ENCODE measurements around the gene LIPG.
"Not testable (repeated sequence)": the region's sequence is repeated elsewhere in the genome, so short reads cannot be mapped to it uniquely, and the experiment has no call there.

LIPG gene

DNA sequence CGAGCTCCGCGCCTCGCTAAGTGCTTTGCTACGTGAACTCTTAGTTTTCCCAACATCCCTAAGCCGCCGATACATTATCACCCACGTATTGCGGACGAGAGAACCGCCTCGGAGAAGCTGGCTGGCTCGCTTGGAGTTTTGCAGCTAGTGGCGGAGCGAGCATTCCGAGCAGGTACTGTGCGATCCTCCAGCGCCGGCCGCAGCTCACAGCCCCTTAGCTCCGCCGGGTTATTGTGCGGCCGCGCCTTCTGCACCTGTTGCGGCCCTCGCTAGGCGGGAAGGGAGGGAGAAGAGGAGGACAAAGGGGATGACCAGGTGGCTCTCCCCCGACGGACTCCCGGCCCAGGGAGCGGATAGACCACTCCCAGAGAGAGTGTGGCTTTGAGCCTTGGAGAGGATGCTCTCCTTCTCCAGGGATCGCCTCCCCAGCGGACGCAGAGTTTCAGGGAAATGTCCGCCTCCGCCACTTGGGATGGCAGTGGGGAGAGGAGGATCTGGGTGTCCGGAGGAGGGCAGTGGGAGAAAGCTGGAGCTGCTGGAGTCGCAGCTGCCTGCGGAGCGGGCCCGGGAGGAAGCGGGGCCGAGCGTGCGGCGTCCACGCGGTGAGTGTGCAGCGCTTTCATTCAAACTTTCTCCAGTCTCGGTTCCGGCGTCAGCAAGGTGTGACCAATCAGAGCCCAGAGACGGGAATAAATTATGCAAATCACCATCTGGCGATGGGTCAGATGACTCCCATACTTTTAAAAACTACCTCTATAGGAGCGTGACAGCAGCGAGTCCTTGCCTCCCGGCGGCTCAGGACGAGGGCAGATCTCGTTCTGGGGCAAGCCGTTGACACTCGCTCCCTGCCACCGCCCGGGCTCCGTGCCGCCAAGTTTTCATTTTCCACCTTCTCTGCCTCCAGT is at the start of gene LIPG:
TSS of gene LIPG (plus strand) at position 769 of the 905 bp plus-strand sequence. CDS start 252 bp downstream, outside the sequence.
- H3K4me1 ChIP-seq (ENCODE audit: control insufficient read depth in 5 of 5, insufficient read depth in 5 of 5, low read length in 5 of 5): peaks cover 2 to 27% (median 24%) of the 10 kb centered on the region in 5 donors
- no peaks in the 10 kb centered on the region for H3K9me3 ChIP-seq (ENCODE audit: control insufficient read depth in 5 of 5, low read length in 5 of 5)
- no peaks in the 10 kb centered on the region for H3K36me3 ChIP-seq (ENCODE audit: control insufficient read depth in 5 of 5, insufficient read depth in 5 of 5, low read length in 5 of 5)
- H3K27ac ChIP-seq (ENCODE audit: low read depth, low read length): no peak within 1 kb of the TSS
- H3K4me3 ChIP-seq (ENCODE audit: low read depth in 1 of 5, low read length in 5 of 5): peak within 1 kb of the TSS; percentile 37 to 60 (median 52)
- H3K27me3 ChIP-seq (ENCODE audit: control insufficient read depth in 5 of 5, insufficient read depth in 4 of 5, low read length in 5 of 5): peaks cover 25 to 44% (median 38%) of the 10 kb centered on the region in 5 donors
- peak within 1 kb of the TSS in 1 of 5 donors; percentile 37 for H3K9ac ChIP-seq (ENCODE audit: low read length in 5 of 5)

DNA sequence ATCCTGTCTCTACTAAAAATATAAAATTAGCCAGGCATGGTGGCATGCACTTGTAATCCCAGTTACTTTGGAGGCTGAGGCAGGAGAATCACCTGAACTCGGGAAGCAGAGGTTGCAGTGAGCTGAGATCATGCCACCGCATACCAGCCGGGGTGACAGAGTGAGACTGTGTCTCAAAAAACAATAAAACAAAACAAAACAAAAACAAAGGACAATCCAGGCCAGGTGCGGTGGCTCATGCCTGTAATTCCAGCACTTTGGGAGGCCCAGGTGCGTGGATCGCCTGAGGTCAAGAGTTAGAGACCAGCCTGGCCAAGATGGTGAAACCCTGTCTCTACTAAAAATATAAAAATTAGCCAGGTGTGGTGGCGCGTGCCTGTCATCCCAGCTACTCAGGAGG is 49.0 kb upstream of the LIPG start:
- H3K27me3 ChIP-seq (ENCODE audit: control insufficient read depth in 5 of 5, insufficient read depth in 4 of 5, low read length in 5 of 5); H3K9me3 ChIP-seq (ENCODE audit: control insufficient read depth in 5 of 5, low read length in 5 of 5); H3K4me3 ChIP-seq (ENCODE audit: low read depth in 1 of 5, low read length in 5 of 5); H3K4me1 ChIP-seq (ENCODE audit: control insufficient read depth in 5 of 5, insufficient read depth in 5 of 5, low read length in 5 of 5); H3K9ac ChIP-seq (ENCODE audit: low read length in 5 of 5); H3K36me3 ChIP-seq (ENCODE audit: control insufficient read depth in 5 of 5, insufficient read depth in 5 of 5, low read length in 5 of 5); H3K27ac ChIP-seq (ENCODE audit: low read depth, low read length): not testable (repeated sequence)

DNA sequence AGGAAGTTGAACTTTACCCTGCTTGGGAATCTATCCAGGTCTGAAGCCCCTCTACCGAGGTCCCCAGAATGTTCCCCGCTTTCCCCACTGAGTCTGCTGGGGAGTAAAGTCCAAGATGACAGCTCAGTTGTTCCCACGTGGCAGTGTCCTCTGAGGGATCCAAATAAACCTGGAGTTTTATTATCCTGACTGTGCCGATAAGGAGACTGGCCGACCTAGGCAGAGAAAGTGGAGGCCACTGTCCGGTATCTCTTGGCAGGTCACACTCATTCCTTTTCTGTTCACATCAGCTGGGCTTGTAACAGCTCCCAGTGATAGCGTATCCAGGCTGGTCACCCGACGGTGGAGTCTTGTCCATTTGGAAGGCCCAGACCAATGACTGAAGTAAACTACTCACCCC is 47.3 kb upstream of the LIPG start:
- H3K9me3 ChIP-seq (ENCODE audit: control insufficient read depth in 5 of 5, low read length in 5 of 5): no peaks in the 10 kb centered on the region
- H3K36me3 ChIP-seq (ENCODE audit: control insufficient read depth in 5 of 5, insufficient read depth in 5 of 5, low read length in 5 of 5): no peaks in the 10 kb centered on the region
- H3K9ac ChIP-seq (ENCODE audit: low read length in 5 of 5): no peak overlapping the region
- no peaks in the 10 kb centered on the region for H3K4me1 ChIP-seq (ENCODE audit: control insufficient read depth in 5 of 5, insufficient read depth in 5 of 5, low read length in 5 of 5)
- no peak overlapping the region for H3K27ac ChIP-seq (ENCODE audit: low read depth, low read length)
- no peak overlapping the region for H3K4me3 ChIP-seq (ENCODE audit: low read depth in 1 of 5, low read length in 5 of 5)
- no peaks in the 10 kb centered on the region for H3K27me3 ChIP-seq (ENCODE audit: control insufficient read depth in 5 of 5, insufficient read depth in 4 of 5, low read length in 5 of 5)

GRCh38 chr18:49515003-49515402 is 46.9 kb upstream of the LIPG start:
- not testable (repeated sequence) for H3K27me3 ChIP-seq (ENCODE audit: control insufficient read depth in 5 of 5, insufficient read depth in 4 of 5, low read length in 5 of 5); H3K36me3 ChIP-seq (ENCODE audit: control insufficient read depth in 5 of 5, insufficient read depth in 5 of 5, low read length in 5 of 5); H3K9ac ChIP-seq (ENCODE audit: low read length in 5 of 5); H3K9me3 ChIP-seq (ENCODE audit: control insufficient read depth in 5 of 5, low read length in 5 of 5); H3K27ac ChIP-seq (ENCODE audit: low read depth, low read length); H3K4me3 ChIP-seq (ENCODE audit: low read depth in 1 of 5, low read length in 5 of 5); H3K4me1 ChIP-seq (ENCODE audit: control insufficient read depth in 5 of 5, insufficient read depth in 5 of 5, low read length in 5 of 5)

GRCh38 chr18:49515516-49515915 is 46.3 kb upstream of the LIPG start:
- Histone ChIP-seq H3K36me3 (ENCODE audit: control insufficient read depth in 5 of 5, insufficient read depth in 5 of 5, low read length in 5 of 5) (no peaks in the 10 kb centered on the region), H3K27me3 (ENCODE audit: control insufficient read depth in 5 of 5, insufficient read depth in 4 of 5, low read length in 5 of 5) (no peaks in the 10 kb centered on the region), H3K4me1 (ENCODE audit: control insufficient read depth in 5 of 5, insufficient read depth in 5 of 5, low read length in 5 of 5) (no peaks in the 10 kb centered on the region), H3K4me3 (ENCODE audit: low read depth in 1 of 5, low read length in 5 of 5) (no peak overlapping the region), H3K27ac (ENCODE audit: low read depth, low read length) (no peak overlapping the region), H3K9me3 (ENCODE audit: control insufficient read depth in 5 of 5, low read length in 5 of 5) (no peaks in the 10 kb centered on the region), H3K9ac (ENCODE audit: low read length in 5 of 5) (no peak overlapping the region)

GRCh38 chr18:49517483-49517882 is 44.4 kb upstream of the LIPG start:
- H3K27me3 ChIP-seq (ENCODE audit: control insufficient read depth in 5 of 5, insufficient read depth in 4 of 5, low read length in 5 of 5): no peaks in the 10 kb centered on the region
- H3K27ac ChIP-seq (ENCODE audit: low read depth, low read length): no peak overlapping the region
- H3K4me1 ChIP-seq (ENCODE audit: control insufficient read depth in 5 of 5, insufficient read depth in 5 of 5, low read length in 5 of 5): no peaks in the 10 kb centered on the region
- no peak overlapping the region for H3K9ac ChIP-seq (ENCODE audit: low read length in 5 of 5)
- H3K9me3 ChIP-seq (ENCODE audit: control insufficient read depth in 5 of 5, low read length in 5 of 5): no peaks in the 10 kb centered on the region
- H3K36me3 ChIP-seq (ENCODE audit: control insufficient read depth in 5 of 5, insufficient read depth in 5 of 5, low read length in 5 of 5): no peaks in the 10 kb centered on the region
- no peak overlapping the region for H3K4me3 ChIP-seq (ENCODE audit: low read depth in 1 of 5, low read length in 5 of 5)

DNA sequence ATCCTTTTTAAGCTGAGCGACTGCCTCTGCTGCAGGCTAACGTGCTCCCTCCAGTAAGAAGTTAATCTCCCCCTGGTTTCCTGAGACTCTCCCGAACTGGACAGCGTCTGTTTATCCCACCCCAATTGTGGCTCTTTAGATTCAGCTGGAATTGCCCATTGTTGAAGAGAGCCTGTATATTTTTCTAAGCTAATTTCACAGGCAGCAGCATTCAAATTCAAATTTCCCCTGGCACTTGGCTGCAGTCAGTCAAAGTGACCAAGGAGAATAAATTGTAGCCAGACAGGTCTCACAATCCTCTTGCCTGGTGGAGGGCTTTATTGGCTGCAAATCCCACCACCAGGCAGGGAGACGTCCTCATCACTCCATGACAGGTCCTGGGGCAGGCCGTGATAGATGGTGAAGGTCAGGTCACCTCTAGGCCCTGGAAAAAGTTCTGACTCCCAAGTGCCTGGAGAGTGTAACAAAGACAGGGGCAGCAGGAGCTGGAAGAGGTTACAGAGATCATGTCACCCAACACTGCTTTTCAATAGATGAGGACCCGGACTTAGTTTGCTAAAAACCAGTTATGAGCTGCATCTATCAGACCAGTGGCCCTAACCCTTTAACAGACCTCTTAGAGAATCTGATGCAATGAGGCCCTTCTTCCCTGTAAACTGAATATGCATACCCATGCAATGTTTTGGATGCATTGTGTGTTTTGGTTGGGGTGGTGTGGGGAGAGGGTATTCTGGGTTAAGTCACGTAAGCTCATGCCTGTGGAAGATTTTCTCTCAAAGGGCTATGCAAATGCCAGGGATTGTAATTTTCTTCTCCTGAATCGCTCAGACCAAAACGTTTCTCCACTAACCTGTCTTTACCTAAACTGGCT is 42.5 kb upstream of the LIPG start:
- no peak overlapping the region for H3K27ac ChIP-seq (ENCODE audit: low read depth, low read length)
- no peaks in the 10 kb centered on the region for H3K9me3 ChIP-seq (ENCODE audit: control insufficient read depth in 5 of 5, low read length in 5 of 5)
- H3K36me3 ChIP-seq (ENCODE audit: control insufficient read depth in 5 of 5, insufficient read depth in 5 of 5, low read length in 5 of 5): no peaks in the 10 kb centered on the region
- H3K4me3 ChIP-seq (ENCODE audit: low read depth in 1 of 5, low read length in 5 of 5): no peak overlapping the region
- H3K27me3 ChIP-seq (ENCODE audit: control insufficient read depth in 5 of 5, insufficient read depth in 4 of 5, low read length in 5 of 5): no peaks in the 10 kb centered on the region
- no peak overlapping the region for H3K9ac ChIP-seq (ENCODE audit: low read length in 5 of 5)
- no peaks in the 10 kb centered on the region for H3K4me1 ChIP-seq (ENCODE audit: control insufficient read depth in 5 of 5, insufficient read depth in 5 of 5, low read length in 5 of 5)

DNA sequence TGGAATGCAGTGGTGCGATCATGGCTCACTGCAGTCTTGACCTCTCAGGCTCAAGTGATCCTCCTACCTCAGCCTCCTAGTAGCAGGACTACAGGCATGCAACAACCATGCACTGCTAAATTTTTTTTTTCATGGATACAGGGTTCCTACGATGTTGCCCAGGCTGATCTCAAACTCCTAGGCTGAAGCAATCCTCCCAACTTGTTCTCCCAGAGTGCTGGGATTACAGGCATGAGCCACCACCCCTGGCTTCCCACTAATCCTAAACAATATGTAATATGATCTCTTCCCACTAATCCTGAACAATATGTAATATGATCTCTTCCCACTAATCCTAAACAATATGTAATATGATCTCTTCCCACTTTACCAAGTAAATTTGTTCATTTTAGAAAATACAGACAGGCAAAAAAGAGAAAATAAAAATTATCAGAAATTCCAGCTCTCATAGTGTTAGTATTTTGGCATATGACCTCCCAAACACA is 41.2 kb upstream of the LIPG start:
- no peaks in the 10 kb centered on the region for H3K36me3 ChIP-seq (ENCODE audit: control insufficient read depth in 5 of 5, insufficient read depth in 5 of 5, low read length in 5 of 5)

GRCh38 chr18:49521216-49521835 is 40.5 kb upstream of the LIPG start:
- Histone ChIP-seq H3K4me3 (ENCODE audit: low read depth in 1 of 5, low read length in 5 of 5) (no peak overlapping the region), H3K36me3 (ENCODE audit: control insufficient read depth in 5 of 5, insufficient read depth in 5 of 5, low read length in 5 of 5) (no peaks in the 10 kb centered on the region), H3K9me3 (ENCODE audit: control insufficient read depth in 5 of 5, low read length in 5 of 5) (no peaks in the 10 kb centered on the region), H3K4me1 (ENCODE audit: control insufficient read depth in 5 of 5, insufficient read depth in 5 of 5, low read length in 5 of 5) (no peaks in the 10 kb centered on the region), H3K27me3 (ENCODE audit: control insufficient read depth in 5 of 5, insufficient read depth in 4 of 5, low read length in 5 of 5) (no peaks in the 10 kb centered on the region), H3K27ac (ENCODE audit: low read depth, low read length) (no peak overlapping the region), H3K9ac (ENCODE audit: low read length in 5 of 5) (no peak overlapping the region)

More for the DNA sequence above, 41.2 kb upstream of the LIPG start:
- no peaks in the 10 kb centered on the region for H3K27me3 ChIP-seq (ENCODE audit: control insufficient read depth in 5 of 5, insufficient read depth in 4 of 5, low read length in 5 of 5)
- no peak overlapping the region for H3K9ac ChIP-seq (ENCODE audit: low read length in 5 of 5)
- H3K4me1 ChIP-seq (ENCODE audit: control insufficient read depth in 5 of 5, insufficient read depth in 5 of 5, low read length in 5 of 5): no peaks in the 10 kb centered on the region
- H3K4me3 ChIP-seq (ENCODE audit: low read depth in 1 of 5, low read length in 5 of 5): no peak overlapping the region
- H3K27ac ChIP-seq (ENCODE audit: low read depth, low read length): no peak overlapping the region
- no peaks in the 10 kb centered on the region for H3K9me3 ChIP-seq (ENCODE audit: control insufficient read depth in 5 of 5, low read length in 5 of 5)

Data from subcutaneous abdominal adipose tissue (tissue), 5 donors.